Breast epithelium (tissue), 4 donors: ENCODE results near the gene SLC22A13. TPM values are rescaled to one million over a fixed set of nuclear protein-coding genes. Genes with fewer than 3 reads are reported as not detected.

Experiments used
- DNase-seq, 2 donors: peaks; one replicate each; pipeline ENCODE4 v3.0.0-alpha.2; 2019; ENCODE audit warnings: low spot score in 2 of 2
- H3K27ac ChIP-seq, 2 donors: fragments of 200-600 bp; sonication (generic) in 1 of 2; one replicate each; pipeline ENCODE4 v1.5.1; 2016 to 2019; ENCODE audit warnings: mild to moderate bottlenecking in 1 of 2
- H3K27me3 ChIP-seq, 2 donors: fragments of 200-600 bp; sonication (generic) in 1 of 2; one replicate each; pipeline versions ENCODE4 v1.5.1 to v1.6.0; 2017 to 2019; ENCODE audit warnings: control low read depth in 1 of 2, mild to moderate bottlenecking in 1 of 2
- H3K36me3 ChIP-seq: fragments of 200-600 bp; one replicate; pipeline ENCODE4 v1.5.1; 2019
- H3K4me1 ChIP-seq, 2 donors: fragments of 200-600 bp; sonication (generic); one replicate each; pipeline ENCODE4 v1.5.1; 2016 to 2019; ENCODE audit warnings: control low read depth in 1 of 2
- H3K4me3 ChIP-seq, 3 donors: fragments of 200-600 bp; sonication (generic); 1 replicate in 2 of 3; 2 replicates in 1 of 3; pipeline ENCODE4 v1.5.1; 2016 to 2019; ENCODE audit warnings: mild to moderate bottlenecking in 3 of 3, moderate library complexity in 2 of 3
- H3K9me3 ChIP-seq, 2 donors: fragments of 200-600 bp; sonication (generic) in 1 of 2; one replicate each; pipeline ENCODE4 v1.5.1; 2016 to 2019; ENCODE audit warnings: control low read depth in 1 of 2
- CTCF ChIP-seq, 3 donors: fragments of 450-650 bp; IDR thresholded peaks; one replicate each; pipeline ENCODE4 v1.5.1; 2016 to 2017; ENCODE audit warnings: antibody characterized with exemption in 3 of 3, mild to moderate bottlenecking in 3 of 3, moderate library complexity in 3 of 3
- POLR2A ChIP-seq: fragments of 450-650 bp; IDR thresholded peaks from one replicate; pipeline ENCODE4 v1.6.1; 2016; ENCODE audit warnings: antibody characterized with exemption, mild to moderate bottlenecking, moderate library complexity
- POLR2AphosphoS5 ChIP-seq, 3 donors: sonication (generic); formaldehyde crosslinking; IDR thresholded peaks; one replicate each; pipeline ENCODE4 v1.6.1; 2017; ENCODE audit warnings: antibody characterized with exemption in 3 of 3
- intact Hi-C: fragments of 100-400 bp; cut with DNase I; formaldehyde crosslinking; loops from one replicate; pipeline ENCODE4 v1.15.1; 2023; ENCODE audit warnings: low total_unique reads
- total RNA-seq, 3 donors: library from RNA; depleted of rRNA; stranded (reverse); fragments of >200 nt; gene quantifications; one replicate each; pipeline ENCODE4 v1.1.0, GENCODE V29; 2016

SLC22A13 gene
- total RNA-seq, 3 donors from 2014 or later = 0.48 to 0.59 TPM; not detected in 1

- TF ChIP-seq POLR2AphosphoS5 (IDR thresholded peaks at IDR 0.05) (no peak), CTCF (IDR thresholded peaks at IDR 0.05) (no peak), POLR2A (no peak)
- H3K27me3 ChIP-seq = no peaks in the 10 kb centered on the region
- H3K4me1 ChIP-seq = no peaks in the 10 kb centered on the region
- intact Hi-C loops = loop anchor here (1.0 kb wide), 1 partner anchor 38 kb away; no protein-coding TSS in a partner anchor
- no peak overlapping the region for H3K27ac ChIP-seq
- no peak overlapping the region for H3K4me3 ChIP-seq
- no peak for DNase-seq
- H3K36me3 ChIP-seq = no peaks in the 10 kb centered on the region
- H3K9me3 ChIP-seq = no peaks in the 10 kb centered on the region
Observed at GRCh38 chr3:38314112-38314763, 48.6 kb downstream of the SLC22A13 start.

GRCh38 chr3:38314764-38315487 lies 49.3 kb downstream of the SLC22A13 start:
- TF ChIP-seq CTCF (IDR thresholded peaks at IDR 0.05) (no peak), POLR2A (no peak), POLR2AphosphoS5 (IDR thresholded peaks at IDR 0.05) (no peak)
- intact Hi-C loops = loop anchor here (1.0 kb wide), 1 partner anchor 39 kb away; no protein-coding TSS in a partner anchor
- H3K4me1 ChIP-seq = no peaks in the 10 kb centered on the region
- no peak overlapping the region for H3K27ac ChIP-seq
- H3K36me3 ChIP-seq = no peaks in the 10 kb centered on the region
- no peaks in the 10 kb centered on the region for H3K27me3 ChIP-seq
- H3K4me3 ChIP-seq = no peak overlapping the region
- no peak for DNase-seq
- H3K9me3 ChIP-seq = no peaks in the 10 kb centered on the region

- TF ChIP-seq POLR2A (no peak), CTCF (IDR thresholded peaks at IDR 0.05) (no peak), POLR2AphosphoS5 (IDR thresholded peaks at IDR 0.05) (no peak)
- H3K36me3 ChIP-seq = no peaks in the 10 kb centered on the region
- H3K27ac ChIP-seq = no peak overlapping the region
- intact Hi-C loops = no loop called here
- no peak for DNase-seq
- no peak overlapping the region for H3K4me3 ChIP-seq
- H3K4me1 ChIP-seq = no peaks in the 10 kb centered on the region
- no peaks in the 10 kb centered on the region for H3K27me3 ChIP-seq
- no peaks in the 10 kb centered on the region for H3K9me3 ChIP-seq
Observed at GRCh38 chr3:38315488-38316230, 50.0 kb downstream of the SLC22A13 start.

DNA sequence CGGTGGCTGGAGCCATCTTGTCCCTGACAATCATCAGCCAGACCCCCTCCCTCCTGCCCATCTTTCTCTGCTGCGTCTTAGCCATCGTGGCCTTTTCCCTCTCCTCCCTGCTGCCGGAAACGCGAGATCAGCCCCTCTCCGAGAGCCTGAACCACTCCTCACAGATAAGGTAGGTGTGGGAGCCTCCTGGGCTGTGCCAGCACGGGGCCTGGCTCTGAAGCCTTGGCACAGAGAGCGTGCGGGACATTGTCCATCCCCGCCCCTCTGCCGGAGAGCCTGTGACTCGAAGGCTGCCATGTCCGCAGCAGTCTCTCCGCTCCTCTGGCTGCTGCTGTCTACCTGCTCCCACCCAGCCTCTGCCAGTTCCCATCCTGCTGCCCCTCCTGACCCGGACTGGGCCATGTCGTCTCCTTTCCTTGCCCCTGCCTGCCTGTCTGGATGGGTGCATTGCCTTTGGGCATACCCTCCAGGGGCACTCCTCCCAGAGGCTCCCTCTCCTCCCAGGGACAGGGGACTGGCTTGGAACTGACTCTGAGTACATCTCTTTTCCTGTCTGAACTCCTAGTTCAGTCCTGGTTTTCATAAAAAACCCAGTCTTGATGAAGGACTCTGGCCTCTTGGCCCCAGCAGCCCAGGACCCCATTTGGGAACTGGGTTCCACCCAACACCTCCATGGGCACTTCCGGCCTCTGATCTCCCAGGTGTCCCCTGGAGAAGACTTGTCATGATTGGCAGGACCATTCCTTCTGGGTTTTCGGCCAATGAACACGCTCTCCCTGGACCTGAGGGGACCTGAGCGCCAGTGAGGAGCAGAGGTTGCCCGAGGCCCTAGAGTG lies 51.0 kb downstream of the SLC22A13 start:
- TF ChIP-seq CTCF (IDR thresholded peaks at IDR 0.05) (no peak), POLR2AphosphoS5 (IDR thresholded peaks at IDR 0.05) (no peak), POLR2A (no peak)
- peaks cover 0 to 4% of the 10 kb centered on the region in 2 donors for H3K9me3 ChIP-seq
- no peaks in the 10 kb centered on the region for H3K36me3 ChIP-seq
- no peak overlapping the region for H3K4me3 ChIP-seq
- H3K4me1 ChIP-seq = no peaks in the 10 kb centered on the region
- intact Hi-C loops = no loop called here
- no peaks in the 10 kb centered on the region for H3K27me3 ChIP-seq
- DNase-seq = no peak
- H3K27ac ChIP-seq = no peak overlapping the region
